GM19035 (cell line): ENCODE measurements around the gene KCNMA1.

Experiments
- ATAC-seq: cut with Tn5 transposase; IDR thresholded peaks from one replicate; pipeline ENCODE4 v1.9.1; 2021; ENCODE audit not compliant: unreplicated experiment

KCNMA1 gene

DNA sequence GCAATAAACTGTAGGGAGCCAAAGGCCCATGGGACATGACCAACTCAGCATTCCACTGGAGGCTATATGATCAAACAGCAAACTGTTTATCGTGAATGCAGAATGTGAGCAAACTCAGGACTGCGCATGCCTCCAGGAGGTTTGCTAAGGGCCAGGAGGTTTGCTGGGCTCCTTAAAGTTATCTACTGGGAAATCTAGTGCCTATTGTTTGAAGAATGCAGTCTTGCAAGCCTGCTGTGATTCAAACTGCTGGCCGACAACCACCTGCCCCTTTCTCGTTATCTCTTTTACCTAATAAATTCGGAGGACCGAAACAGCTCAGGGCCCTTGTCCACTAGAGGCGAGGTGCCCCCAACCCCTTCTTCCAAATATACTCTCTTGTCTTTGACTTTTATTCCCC is 404.1 kb downstream of the KCNMA1 start:
- ATAC-seq, result no peak

DNA sequence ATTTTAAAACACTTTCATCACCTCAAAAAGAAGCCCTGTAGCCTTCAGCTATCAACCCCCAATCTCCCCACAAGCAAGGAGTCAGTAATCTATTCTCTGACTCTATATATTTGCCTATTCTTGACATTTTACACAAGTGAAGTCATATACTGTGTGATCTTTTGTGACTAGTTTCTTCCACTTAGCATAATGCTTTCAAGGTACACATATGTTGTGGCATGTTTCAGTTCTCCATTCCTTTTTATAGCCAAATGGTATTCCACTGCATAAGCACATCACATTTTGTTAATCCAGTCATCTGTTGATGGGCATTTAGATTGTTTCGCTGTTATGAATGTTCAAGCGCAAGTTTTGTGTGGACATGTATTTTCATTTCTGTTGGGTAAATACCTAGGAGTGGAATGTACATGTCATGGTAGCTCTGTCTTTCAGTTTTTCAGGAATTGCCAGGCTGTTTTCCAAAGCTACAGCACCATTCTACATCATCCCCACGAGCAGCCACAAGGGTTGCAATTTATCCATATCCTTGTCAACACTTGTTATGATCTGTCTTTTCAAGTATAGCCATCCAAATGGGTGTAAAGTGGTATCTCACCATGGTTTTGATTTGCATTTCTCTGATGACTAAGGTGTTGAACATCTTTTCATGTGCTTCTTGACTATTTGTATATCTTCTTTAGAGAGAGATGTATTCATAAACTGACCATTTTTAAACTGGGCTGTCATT is 405.6 kb downstream of the KCNMA1 start:
- ATAC-seq, result peak; percentile 45

DNA sequence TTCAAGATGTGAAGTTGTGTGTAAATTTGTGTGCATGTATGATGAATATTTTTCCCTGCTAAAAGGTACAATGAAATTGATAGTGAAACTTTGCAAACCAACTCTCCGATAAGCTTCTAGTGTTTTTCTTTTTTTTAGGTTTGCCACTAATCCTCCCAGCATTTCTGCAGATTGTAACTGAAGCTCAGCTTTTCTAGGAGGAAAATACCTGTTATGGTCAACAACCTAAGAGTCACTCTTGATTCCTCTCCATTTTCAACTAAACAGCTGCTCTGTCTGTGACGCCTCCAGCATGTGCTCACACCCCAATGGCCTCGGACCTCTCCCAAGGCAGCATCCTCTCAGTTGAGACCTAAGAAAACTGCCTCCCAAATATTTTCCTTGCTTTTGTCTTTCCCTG is 406.2 kb downstream of the KCNMA1 start:
- no peak for ATAC-seq

DNA sequence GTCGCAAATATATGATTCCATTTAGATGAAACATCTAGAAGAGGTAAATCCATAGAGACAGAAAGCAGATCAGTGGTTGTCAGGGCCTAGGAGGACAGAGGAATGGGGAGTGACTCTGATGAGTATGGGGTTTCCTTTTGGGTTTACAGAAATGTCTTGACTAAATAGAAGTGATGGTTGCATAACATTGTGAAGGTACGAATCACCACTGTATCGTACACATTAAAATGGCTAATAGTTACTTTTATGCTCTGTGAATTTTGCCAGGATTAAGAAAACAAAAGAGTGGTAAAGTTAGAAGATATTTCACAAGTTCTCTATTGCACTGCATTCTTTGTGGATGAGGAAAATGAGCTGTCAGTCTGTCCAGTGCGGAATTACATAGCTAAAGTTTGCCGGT is 407.4 kb downstream of the KCNMA1 start:
- no peak for ATAC-seq

DNA sequence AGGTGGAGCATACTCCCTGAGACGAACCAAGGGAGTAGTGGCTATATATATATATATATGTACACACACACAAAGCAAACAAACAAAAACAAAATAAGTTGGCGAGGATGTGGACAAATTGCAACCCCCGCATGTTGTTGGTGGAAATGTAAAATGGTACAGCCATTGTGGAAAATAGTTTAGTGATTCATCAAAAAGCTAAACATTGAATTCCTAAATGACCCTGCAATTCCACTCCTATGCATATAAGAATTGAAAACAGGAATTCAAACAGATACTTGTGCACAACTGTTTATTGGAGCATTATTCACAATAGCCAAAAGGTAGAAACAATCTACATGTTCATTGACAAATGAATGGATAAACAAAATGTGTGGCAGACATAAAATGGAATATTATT is 407.9 kb downstream of the KCNMA1 start:
- ATAC-seq, result no peak

DNA sequence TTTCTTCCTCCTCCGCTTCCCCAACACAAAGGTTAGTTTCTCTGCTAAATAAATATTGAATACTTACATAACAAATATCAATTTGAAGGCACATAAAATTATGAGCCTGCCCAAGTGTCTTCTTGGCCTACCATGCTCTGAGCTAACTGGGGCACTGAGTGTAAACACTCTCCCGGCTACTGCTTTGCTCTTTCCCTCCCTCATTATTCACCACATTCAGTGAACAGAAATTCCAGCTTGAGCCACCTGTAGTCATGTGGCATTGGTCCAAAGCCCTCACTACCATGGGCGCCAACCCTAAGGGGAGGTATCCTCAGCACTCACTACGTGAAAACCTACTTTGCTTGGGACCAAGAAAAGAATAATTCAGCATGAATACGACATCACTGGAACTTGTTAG is 409.0 kb downstream of the KCNMA1 start:
- ATAC-seq, result no peak

DNA sequence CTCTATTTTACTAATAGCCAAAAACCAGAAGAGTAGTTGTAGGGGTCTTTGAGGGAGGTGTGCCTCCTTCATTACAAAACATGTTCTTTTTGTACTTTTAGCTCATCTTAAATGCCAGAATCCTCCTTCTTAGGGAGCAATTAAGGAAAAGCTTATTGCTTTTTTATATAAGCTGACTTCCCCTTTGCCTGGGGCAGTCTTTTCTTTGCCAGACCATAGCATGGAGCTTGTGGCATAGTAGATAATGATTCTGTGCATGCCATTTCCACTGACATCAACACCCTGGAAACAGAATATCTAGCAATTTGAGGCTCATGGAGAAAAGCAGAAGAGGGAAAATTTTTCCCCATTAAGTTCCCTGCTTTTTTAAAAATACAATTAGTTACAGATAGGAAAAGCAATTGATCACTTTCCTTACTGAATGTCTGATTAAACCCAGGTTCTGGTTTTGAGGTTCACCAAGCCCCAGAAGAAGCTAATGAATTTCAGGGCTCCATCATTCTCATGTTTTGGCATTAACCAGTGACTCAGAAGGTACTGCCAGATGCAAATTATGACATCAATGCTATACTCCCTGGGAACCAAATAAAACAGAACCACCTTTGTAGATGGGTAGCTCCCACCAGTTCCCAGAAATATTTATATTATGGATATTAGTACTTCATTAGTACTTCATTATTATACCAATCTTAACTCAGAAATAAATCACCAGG is 410.6 kb downstream of the KCNMA1 start:
- ATAC-seq, result no peak

DNA sequence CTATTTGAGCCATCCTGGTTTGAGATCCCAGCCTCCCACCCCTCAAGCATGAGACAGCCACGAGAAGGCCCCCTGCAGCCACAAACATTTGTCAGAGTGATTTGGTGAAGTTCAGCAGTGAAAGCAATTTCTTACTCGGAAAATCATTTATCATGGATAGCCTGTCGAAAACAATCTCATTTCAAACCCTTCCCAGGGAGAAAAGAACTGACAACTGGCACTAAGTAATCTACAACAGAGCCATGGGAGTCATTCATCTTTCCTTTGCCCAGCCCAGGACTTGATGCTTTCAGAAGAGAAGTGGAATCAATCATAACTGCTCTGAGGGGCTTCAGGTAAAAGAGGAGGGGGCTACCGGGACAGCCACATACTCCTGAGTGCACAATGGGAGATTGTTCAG is 411.2 kb downstream of the KCNMA1 start:
- no peak for ATAC-seq

DNA sequence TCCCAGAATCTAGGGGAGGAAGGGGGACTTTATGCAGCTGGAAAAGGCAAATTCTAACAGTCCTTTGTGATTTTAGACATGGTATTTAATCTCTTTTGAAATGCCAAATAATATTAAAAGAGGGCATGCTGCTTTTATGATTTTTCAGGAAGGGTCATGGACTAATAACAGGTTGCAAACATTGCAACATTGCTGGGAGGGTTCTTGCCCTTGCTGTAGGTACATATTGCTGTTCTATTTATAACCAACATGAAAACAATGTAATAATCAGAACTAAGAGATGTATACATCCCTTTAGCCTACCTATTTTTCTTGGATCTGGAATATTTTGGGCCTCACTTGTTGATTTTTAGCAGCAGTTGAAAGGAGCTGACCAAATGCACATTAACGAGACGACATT is 411.6 kb downstream of the KCNMA1 start:
- ATAC-seq, result no peak

DNA sequence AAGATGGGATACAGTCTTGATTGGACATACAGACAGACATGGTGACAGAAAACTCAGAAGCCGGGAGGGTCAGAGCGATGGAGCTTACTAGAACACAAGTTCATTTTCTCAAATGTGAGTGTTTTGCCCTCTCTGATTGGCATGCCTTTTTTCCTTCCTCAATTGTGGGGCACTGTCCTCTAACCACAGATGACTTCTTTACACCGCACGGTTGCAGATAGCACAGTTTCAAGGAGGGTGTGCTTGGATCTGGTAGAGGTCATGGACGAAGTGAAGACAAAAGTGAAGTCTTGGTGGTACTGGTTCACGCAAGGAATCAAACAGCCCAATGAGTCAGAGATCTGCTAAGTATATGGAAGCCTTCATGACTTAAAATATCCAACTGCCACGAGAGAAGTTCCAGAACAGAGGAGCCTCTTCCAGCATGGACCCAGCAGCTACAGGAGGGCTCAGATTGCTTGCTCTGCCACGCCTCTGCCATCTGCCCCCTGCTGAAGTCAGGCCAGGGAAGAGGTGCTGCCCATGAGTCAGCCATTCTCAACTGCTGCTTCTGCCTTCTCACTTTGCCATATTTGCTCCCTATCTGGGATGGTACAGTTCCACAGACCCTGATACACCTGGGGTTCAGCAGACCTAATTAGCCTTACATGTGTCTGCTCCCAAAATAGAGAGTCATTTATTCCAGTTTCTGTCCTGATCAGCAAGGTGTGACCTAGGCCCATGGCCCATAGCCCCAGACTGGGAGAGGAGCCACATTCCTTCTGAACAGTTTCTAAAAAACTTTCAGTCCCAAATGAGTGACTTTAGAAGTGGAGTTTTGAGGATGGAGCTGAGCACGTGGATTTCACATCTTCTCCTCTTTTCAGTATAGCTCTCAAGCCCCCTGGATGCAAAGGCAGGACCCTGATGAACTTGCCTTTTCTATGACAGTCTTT is 413.8 kb downstream of the KCNMA1 start:
- ATAC-seq, result no peak

DNA sequence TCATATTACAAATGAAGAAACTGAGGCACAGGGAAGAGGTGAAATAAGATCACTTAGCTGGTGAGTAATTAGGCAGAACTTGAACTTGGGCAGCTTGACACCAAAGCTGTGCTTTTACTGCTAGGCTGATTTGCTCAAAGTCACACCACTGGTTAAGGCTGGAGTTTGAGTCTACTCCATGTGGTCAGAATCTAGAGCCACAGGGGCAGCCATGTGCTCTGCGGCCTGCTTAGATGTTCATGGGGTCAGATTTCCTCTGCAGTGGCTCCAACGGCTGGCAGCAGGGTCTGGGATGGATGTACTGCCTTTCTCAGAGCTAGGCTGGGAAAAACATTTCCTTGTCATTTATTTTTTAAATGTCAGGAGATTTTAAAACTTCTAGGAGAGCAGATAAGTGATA is 417.5 kb downstream of the KCNMA1 start:
- no peak for ATAC-seq

DNA sequence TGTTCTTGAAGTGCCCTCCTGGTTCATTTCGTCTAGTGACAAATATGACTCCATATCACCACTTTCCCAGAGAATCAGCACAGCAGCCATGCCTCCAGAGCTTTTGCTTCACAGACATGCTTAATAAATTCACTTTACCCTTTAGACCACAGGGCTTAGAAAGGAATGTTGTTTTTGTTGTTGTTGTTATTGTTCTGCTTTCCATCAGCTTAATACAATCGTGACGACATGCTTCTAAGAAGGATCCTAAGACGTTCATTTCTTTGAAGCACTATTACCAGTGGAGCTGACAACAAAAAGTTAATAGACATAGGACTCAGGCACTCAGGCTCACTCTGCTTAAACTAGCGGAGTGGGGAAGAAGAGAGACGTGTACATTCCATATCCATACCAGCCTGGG is 418.6 kb downstream of the KCNMA1 start:
- ATAC-seq, result no peak

DNA sequence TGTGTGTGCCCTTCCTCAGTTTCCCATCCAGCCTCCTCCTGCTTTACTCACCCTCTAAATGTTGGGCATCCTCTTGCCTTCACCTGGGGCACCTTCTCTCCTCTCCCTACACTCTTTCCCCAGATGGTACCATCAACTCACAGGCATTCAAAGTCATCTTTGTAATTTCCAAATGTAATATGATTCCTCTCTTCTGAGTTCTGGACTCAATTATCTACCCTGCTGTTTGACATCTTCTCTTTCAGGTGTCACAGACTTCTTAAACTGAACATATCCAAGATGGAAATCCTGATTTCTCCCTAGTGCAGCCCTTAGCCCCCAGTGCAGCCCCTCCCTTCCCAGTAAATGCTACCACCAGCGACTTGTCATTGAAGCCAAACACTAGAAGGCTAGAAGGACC is 422.8 kb downstream of the KCNMA1 start:
- ATAC-seq, result no peak

DNA sequence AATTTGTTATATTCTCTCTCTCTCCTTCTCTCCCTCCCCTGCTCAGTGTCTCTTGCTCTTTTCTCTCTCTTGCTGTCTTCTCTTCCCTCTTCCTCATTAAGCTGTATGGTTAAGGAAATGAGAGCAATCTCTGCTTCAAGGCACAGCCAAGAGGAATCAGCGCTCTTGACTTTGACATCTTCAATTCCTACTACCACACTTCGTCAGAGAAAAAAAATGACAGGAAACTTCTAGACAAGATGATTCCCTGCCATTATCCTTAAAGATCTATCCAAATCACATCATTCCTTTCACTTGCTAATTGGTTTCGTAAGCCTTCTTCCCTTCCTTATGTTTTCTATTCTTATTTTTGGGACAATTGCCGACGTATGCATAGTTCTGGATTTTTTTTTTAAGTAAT is 425.0 kb downstream of the KCNMA1 start:
- ATAC-seq, result no peak

DNA sequence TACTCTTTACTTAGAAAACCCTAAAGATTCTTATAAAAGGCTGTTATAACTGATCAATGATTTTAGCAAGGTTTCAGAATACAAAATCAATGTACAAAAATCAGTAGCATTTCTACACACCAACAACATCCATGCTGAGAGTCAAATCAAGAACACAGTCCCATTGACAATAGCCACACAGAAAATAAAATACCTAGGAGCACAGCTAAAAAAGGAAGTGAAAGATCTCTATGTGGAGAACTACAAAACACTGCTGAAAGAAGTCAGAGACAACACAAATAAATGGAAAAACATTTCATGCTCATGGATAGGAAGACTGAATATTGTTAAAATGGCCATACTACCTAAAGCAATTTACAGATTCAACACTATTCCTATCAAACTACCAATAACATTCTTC is 427.0 kb downstream of the KCNMA1 start:
- no peak for ATAC-seq

DNA sequence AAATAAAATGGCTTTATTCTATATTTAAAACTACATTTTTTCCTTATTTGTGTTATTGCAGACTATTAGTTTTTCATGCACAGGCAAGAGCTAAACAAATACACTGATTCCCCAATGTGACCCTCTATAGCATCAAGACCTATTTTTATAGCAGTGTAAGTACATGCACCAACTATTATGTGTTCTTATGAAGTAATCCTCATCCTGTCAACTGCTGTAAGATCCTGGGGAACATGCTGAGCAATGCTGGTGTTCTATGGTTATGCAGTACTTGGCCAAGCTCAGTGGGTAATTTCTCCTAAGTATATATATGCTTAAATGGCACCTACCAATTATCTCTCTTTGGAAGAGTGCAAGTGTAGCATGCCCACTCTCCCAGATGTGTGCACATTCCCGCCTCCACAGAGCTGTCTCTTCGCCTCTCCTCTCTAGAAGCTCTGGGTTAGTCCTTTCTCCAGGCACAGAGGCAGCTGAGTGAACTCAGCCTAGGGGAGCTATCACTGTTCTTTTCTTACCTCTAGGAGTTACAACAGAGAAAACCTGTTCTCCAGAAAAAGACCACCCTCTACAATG is 428.8 kb downstream of the KCNMA1 start:
- no peak for ATAC-seq

DNA sequence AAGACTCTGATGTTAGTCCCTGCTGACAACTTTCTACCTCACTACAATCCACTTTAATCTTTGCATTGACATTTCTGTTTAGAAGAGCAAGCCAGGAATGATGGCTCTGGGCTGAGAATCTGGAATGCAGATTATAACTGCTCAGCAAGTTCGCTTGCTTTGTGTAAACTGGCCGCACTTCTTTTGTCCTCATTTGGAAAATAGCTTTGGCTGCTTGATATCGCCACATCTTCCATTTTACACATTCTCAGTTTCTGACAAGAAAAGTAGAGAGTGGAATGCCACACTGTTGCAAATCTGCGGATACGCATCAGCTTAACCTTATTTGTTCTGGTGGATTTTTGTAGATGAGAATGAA is 429.8 kb downstream of the KCNMA1 start:
- ATAC-seq, result no peak

DNA sequence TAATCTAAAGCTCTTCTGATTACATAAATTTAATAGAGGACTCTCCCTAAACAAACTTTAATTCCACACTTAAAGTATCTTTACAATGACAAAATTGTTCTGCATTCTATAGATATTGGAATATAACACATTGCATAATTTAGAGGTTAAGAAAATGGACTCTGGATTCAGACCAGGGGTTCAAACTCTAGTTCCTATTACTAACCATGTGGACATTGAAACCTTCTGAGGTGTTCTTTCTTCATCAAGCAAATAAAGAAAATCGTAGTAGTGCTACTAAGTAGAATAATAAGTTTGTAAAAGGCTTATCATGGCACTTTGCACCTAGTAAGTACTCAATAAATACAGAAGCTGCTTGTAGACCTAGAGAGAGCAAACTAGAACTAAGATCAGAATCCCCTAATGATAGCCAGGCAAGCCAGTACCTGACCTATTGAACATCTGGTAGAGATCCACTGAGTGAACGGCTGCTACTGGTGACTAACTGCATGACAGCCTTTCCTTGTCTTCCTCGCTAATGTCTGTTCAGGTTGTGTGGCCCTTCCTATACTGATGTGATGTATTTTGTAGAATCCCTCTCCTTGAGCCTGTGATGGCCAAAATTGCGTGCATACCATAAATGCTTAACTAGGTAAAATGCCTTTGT is 430.3 kb downstream of the KCNMA1 start:
- ATAC-seq, result no peak

DNA sequence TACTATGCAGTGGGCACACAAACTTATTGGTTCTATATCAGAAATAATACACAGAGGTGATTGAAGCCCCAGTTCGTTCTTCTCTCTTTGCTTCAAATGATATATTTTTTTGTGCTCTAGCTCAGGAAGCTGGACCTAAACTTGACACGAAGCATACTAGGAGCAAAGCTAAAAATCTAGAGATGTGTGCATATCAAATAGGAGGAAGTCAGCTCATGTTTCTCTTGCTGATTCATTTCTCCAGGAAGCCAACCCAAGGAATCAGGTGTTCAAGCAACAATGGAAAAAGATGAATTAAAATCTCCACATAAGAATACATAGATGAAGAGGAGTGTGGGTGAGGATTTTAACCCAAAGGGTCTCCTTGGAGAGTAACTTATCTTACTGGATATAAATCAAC is 432.5 kb downstream of the KCNMA1 start:
- no peak for ATAC-seq

DNA sequence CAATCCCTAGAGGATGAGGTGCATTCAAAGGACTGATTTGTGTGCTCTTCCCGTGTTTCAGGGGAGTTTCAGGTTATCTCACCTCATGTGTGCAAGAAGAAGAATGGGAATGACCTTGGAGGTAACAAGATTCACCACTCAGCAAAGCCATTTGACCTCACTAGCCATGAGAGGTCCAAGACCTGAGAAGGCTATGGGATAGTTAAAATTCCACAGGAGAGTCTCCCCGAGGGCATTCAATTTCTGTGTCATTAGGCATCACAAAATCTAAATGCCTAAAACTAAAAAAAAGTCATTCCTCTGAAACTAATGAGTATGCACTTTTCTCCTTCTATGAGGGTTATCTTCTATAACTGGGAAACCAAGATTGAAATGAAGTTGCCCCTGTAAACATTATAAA is 433.4 kb downstream of the KCNMA1 start:
- no peak for ATAC-seq

DNA sequence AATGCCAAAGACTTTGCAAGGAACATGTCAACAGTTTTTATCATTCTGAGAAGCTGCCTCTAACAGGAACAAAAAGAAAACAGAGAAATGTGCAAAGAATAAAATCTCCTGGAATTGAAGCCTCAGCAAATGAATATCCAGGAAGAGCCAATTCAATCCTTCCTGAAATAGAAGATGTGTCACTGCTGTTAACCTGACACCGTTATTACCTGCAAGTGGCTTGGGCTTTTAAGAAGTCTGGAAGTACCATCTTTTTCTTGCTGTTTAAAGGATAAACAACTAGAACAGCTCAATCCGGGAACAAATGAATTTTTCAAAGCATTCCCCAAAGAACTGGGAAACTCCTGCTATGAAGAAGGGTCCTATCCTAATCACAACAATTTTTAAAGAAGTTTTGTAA is 434.8 kb downstream of the KCNMA1 start:
- no peak for ATAC-seq
